Effector memory CD4-positive, alpha-beta T cell (primary cell): ENCODE measurements around the gene EFCC1.

ENCODE experiments used
- DNase-seq, 3 donors: peaks; one replicate each; pipeline ENCODE4 v3.0.0-alpha.2; 2020
- H3K27ac ChIP-seq: 2 replicates; pipeline ENCODE4 v1.7.0; 2013; ENCODE audit warnings: mild to moderate bottlenecking, low read length, moderate library complexity; ENCODE audit not compliant: insufficient read depth, poor library complexity, severe bottlenecking
- H3K27me3 ChIP-seq: replicated peaks from 2 replicates; pipeline ENCODE4 v1.7.0; 2013; ENCODE audit warnings: mild to moderate bottlenecking, low read length; ENCODE audit not compliant: insufficient read depth, control insufficient read depth, poor library complexity, severe bottlenecking
- H3K36me3 ChIP-seq: 2 replicates; pipeline ENCODE4 v1.7.0; 2013; ENCODE audit warnings: mild to moderate bottlenecking, low read length, moderate library complexity; ENCODE audit not compliant: control insufficient read depth, insufficient read depth
- H3K4me1 ChIP-seq: 2 replicates; pipeline ENCODE4 v1.7.0; 2013; ENCODE audit warnings: low read length, mild to moderate bottlenecking; ENCODE audit not compliant: control insufficient read depth, insufficient read depth, poor library complexity, severe bottlenecking
- H3K4me3 ChIP-seq: 2 replicates; pipeline ENCODE4 v1.7.0; 2013; ENCODE audit warnings: low read length, low read depth, mild to moderate bottlenecking; ENCODE audit not compliant: insufficient read depth, poor library complexity, severe bottlenecking
- H3K9me3 ChIP-seq: 2 replicates; pipeline ENCODE4 v1.7.0; 2013; ENCODE audit warnings: mild to moderate bottlenecking, low read length, moderate library complexity; ENCODE audit not compliant: control insufficient read depth

EFCC1 gene

DNA sequence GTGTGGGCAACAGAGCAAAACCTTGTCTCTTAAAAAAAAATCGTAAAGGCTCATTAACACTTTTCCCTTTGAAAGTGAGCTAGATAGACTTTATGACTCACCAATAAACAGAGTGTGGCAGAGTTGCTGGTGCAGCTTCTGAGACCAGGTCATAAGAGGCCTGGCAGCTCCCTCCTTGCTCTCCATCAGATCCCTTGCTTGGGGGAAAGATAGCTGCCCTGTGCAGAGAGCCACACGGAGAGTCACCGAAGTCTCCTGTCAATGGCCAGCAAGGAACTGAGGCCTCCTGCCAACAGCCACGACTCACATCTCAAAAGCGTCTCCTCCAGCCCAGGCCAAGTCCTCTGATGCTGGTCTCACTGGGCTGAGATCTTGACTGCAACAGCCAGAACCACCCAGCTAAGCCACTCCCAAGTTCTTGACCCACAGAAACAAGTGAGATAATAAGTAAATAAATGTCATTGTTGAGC, 50.8 kb downstream of the EFCC1 start:
- H3K36me3 ChIP-seq = no peaks in the 10 kb centered on the region
- H3K9me3 ChIP-seq = no peaks in the 10 kb centered on the region
- no peak for DNase-seq
- H3K4me1 ChIP-seq = peaks cover 6% of the 10 kb centered on the region
- no peak overlapping the region for H3K4me3 ChIP-seq
- H3K27me3 ChIP-seq = no peaks in the 10 kb centered on the region
- no peak overlapping the region for H3K27ac ChIP-seq

DNA sequence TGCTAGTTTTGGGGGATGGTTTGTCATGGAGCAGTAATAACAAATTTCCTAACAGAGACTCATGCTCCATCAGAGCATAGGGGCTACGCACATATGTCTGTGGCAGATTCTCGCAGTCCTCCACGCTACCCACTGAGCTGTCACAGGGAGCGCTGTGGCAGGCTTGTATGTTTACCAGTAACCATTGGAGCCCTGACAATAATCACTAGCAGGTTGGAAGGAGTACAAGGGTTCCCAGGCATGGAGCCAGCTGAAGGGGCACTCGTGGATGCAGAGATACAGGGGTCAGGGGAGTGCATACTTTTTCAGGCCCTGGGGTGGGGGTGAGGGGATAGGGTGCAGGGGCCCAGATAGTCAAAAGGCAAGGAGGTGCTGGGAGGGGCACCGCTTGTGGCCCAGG, 51.6 kb downstream of the EFCC1 start:
- no peak overlapping the region for H3K4me3 ChIP-seq
- no peaks in the 10 kb centered on the region for H3K9me3 ChIP-seq
- peaks cover 6% of the 10 kb centered on the region for H3K4me1 ChIP-seq
- H3K27ac ChIP-seq = no peak overlapping the region
- no peak for DNase-seq
- H3K36me3 ChIP-seq = no peaks in the 10 kb centered on the region
- no peaks in the 10 kb centered on the region for H3K27me3 ChIP-seq

DNA sequence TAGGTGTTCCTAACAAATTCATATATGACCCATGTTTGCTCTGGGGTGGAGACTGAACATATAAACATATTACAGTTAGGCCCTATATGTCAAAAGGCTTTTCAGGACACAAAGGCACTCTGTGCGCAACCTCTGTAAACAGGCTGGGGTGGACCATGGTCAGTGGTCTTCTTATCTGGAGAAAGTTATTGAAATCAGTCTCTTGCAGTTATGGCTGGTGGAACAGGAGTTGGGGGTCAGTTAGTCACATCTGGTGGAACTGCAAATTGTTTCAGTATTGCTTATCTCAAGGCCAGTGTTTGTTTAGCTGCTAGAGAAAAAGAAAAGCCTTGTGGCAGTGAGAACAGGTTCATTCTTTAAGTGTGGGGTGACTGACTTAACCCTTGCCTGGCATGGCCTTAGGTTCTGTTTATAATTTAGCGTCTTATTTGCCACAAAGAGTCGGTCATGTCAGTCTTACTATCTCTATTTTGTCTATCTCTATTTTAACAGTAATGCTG, 53.6 kb downstream of the EFCC1 start:
- H3K27ac ChIP-seq = no peak overlapping the region
- no peaks in the 10 kb centered on the region for H3K9me3 ChIP-seq
- peaks cover 8% of the 10 kb centered on the region for H3K4me1 ChIP-seq
- no peaks in the 10 kb centered on the region for H3K36me3 ChIP-seq
- no peak overlapping the region for H3K4me3 ChIP-seq
- H3K27me3 ChIP-seq = no peaks in the 10 kb centered on the region
- DNase-seq = no peak

DNA sequence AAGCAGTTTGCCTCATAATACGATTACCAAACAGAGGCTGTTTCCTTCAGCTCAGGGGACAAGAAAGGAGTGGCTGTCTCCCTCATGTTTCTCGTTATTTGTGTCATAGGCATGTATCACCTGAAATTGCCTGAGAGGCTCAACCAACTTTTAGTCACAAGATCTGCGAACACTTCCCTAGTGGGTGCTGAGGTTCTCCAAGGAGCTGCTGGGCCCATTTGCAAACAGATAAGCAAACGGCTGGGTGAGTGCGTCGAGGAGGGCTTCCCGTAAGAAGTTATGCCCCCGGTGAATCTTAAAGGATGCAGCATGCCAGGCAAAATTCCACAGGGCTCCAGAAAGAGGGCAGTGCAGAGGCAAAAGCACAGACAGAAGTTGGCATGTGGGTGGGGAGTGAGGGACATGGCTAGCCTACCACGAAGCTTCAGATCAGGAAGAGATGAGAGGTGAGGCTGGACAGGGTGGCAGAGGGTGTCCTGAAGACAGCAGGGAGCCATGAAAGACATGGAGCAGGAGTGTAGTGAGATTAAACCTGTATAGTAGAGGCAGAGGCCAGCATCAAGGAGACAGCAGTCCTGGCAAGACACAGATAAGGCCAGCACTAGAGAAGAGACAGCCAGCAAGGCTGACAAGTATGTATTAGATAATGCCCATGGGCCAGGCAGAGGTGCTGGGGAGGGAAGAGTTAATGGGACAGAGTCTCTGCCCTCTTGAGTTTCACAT, 55.5 kb downstream of the EFCC1 start:
- no peak for DNase-seq
- no peaks in the 10 kb centered on the region for H3K9me3 ChIP-seq
- no peaks in the 10 kb centered on the region for H3K27me3 ChIP-seq
- no peaks in the 10 kb centered on the region for H3K36me3 ChIP-seq
- H3K27ac ChIP-seq = no peak overlapping the region
- H3K4me1 ChIP-seq = peaks cover 8% of the 10 kb centered on the region
- H3K4me3 ChIP-seq = no peak overlapping the region

DNA sequence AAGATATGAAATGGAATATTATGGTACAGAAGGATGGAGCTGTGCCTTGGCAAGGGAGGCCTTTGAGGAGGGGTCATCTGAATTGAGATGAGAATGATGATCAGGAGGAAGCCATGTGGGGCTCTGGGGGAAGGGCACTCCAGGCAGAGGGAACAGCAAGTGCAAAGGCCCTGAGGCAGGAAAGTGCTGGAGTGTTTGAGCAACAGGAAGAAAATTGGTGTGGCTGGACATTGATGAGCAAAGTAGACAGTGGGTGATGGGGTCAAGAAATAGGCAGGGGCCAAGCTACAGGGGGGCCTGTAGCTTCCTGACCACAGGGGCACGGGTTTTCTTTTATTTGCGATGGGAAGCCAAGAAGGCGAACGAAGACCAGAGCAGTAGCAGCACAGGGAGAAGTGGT, 56.1 kb downstream of the EFCC1 start:
- Histone ChIP-seq H3K4me1 (peaks cover 8% of the 10 kb centered on the region), H3K27ac (no peak overlapping the region), H3K36me3 (no peaks in the 10 kb centered on the region), H3K27me3 (no peaks in the 10 kb centered on the region), H3K4me3 (no peak overlapping the region), H3K9me3 (no peaks in the 10 kb centered on the region)
- no peak for DNase-seq

DNA sequence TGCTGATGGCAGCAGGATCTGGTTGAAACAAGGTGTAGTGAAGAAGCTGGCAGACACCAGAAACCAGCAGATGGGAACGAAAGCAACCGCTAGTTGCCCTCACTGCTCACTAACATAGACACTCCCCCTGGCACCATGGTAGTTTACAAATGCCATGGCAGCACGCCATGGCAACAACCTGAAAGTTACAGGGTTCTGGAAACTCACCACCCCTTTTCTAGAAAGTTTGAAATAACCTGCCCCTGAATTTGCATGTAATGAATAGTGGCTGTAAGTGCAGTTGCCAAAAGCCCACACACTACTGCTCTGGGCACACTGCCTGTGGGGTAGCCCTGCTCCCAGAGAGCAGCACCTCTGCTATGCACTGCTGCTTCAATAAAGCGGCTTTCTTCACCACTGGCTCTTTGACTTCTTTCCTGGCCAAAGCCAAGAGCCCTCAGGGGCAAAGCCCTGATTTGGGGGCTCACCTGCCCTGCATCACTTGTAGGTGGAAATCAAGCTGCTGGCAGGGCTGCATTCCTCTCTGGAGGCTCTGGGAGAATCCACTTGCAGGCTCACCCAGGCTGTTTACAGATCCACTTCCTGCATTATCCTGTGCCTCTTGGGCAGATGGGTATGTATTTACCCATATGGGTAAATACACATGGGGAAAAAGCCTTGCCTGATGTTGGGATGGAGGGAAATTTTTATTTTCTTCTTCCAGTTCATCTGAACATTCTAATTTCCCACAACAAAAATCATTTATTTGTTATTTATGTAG, 57.5 kb downstream of the EFCC1 start:
- Histone ChIP-seq H3K4me3 (no peak overlapping the region), H3K4me1 (peaks cover 5% of the 10 kb centered on the region), H3K27me3 (no peaks in the 10 kb centered on the region), H3K36me3 (no peaks in the 10 kb centered on the region), H3K9me3 (no peaks in the 10 kb centered on the region), H3K27ac (no peak overlapping the region)
- no peak for DNase-seq

DNA sequence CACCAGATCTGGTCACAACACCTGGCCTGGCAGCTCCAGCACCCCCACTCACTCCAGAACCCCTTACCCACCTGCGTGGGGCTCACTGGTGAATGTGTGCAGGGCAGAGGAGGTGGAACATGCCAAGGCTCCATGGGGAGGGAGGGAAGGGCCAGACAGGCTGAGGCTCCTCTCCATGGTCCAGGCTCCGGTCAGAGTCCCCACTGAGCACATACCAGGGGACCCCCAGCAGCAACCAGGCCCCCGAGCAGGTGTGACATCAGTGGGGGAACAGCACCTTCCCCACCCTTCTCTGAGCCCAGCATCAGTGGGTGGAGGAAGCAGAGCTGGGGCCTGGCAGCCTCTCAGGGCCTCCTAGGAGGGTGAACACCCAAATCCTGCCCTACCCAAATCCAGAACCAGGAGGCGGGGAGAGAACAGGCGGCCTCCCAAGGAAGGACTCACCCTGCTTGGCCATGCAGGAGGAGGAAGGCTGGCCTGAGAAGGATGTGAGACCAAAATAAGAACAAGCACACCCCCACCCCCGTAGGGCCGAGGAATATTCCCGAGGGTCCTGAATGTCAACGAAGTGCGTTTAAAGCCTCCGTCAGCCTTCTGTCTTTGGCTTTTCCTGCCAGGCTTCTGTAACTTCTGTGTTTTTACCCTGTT, 58.3 kb downstream of the EFCC1 start:
- Histone ChIP-seq H3K27me3 (no peaks in the 10 kb centered on the region), H3K27ac (no peak overlapping the region), H3K36me3 (no peaks in the 10 kb centered on the region), H3K9me3 (no peaks in the 10 kb centered on the region), H3K4me3 (no peak overlapping the region), H3K4me1 (peaks cover 3% of the 10 kb centered on the region)
- DNase-seq = no peak

DNA sequence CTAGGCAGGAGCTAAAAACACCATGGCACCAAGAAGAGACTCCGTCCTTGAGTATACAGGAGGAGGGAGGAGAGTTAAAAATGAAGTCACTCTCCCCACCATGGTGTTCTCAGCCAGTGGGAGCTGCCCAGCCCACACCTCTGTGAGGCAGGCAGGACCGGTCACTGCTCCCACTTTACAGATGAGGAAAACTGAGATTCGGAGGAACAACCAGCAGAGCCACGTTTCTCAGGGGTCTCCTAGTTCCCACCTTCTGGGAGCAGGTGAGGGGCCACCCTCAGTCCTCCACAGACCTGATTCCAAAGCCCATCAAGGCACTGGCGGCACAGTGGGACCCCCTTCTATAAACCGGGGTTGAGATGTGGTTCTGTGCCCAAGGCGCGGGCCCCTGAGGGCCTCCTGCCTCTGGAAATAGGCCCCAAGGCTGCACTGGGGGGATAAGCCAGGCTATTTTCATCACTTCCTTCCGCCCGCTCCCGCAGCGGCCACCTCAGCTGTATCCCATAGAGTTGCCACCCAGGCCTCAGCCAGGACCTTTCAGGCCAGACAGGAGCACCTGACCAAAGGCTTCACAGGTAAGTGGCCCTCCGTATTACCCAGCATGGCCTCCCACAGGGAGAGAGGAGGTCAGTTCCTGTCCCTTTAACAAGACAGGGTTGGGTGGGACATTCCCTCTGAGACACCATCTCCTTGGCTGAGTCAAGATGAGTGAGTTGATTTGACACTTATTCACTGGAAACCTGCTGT, 59.3 kb downstream of the EFCC1 start, which contains the start of gene GP9:
Gene GP9 (plus strand): TSS at position 504 of the 747 bp plus-strand sequence. CDS start 961 bp downstream, outside the sequence.
- peaks cover 3% of the 10 kb centered on the region for H3K4me1 ChIP-seq
- H3K27me3 ChIP-seq = no peaks in the 10 kb centered on the region
- no peak for DNase-seq
- no peak within 1 kb of the TSS for H3K4me3 ChIP-seq
- no peak within 1 kb of the TSS for H3K27ac ChIP-seq
- H3K36me3 ChIP-seq = no peaks in the 10 kb centered on the region
- H3K9me3 ChIP-seq = no peaks in the 10 kb centered on the region

DNA sequence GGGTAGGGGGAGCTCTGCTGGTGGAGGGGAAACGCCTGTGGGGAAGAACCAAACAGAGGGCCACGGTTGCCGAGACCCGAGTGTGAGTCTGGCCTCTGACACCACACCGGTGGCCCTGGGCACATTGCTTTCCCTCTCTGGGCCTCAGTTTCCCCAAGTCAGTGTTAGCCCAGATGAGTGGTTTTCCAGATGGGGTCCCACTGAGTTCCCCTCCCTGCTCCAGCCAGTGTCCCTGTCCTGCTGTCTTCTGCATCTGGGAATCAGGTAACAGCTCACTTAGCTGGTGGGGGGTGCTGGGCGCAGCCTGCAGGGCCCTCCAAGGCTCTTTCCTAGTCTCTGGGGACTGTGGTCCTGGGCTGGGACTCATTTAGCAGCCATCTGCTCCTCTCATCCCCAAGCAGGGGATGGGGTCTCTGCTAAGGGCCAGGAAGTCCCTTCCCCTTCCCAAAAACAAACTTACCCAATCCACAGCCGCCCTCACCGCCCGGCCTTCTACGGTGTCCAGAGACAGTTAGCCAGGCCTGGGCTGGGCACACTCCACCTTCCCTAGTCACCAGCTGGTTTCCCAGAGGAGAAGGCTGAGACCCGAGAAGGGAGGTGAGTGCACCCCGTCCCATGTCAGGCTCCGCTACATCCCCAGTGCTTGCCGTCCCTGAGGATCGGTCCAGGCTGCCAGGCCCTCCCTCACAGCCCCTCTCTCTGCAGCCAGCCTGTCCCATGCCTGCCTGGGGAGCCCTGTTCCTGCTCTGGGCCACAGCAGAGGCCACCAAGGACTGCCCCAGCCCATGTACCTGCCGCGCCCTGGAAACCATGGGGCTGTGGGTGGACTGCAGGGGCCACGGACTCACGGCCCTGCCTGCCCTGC, 60.2 kb downstream of the EFCC1 start:
- Histone ChIP-seq H3K27ac (no peak overlapping the region), H3K4me1 (peaks cover 3% of the 10 kb centered on the region), H3K9me3 (no peaks in the 10 kb centered on the region), H3K27me3 (no peaks in the 10 kb centered on the region), H3K4me3 (no peak overlapping the region), H3K36me3 (no peaks in the 10 kb centered on the region)
- no peak for DNase-seq
